COLO668 (cell line): ENCODE results near the gene ACSL5.
"Not testable (repeated sequence)": the region's sequence is repeated elsewhere in the genome, so short reads cannot be mapped to it uniquely, and the experiment has no call there.

Experiments used
- DNase-seq: peaks from one replicate; lab custom pipeline; 2025; ENCODE audit not compliant: unreplicated experiment; lab: John Stamatoyannopoulos, UW

Gene ACSL5

DNA sequence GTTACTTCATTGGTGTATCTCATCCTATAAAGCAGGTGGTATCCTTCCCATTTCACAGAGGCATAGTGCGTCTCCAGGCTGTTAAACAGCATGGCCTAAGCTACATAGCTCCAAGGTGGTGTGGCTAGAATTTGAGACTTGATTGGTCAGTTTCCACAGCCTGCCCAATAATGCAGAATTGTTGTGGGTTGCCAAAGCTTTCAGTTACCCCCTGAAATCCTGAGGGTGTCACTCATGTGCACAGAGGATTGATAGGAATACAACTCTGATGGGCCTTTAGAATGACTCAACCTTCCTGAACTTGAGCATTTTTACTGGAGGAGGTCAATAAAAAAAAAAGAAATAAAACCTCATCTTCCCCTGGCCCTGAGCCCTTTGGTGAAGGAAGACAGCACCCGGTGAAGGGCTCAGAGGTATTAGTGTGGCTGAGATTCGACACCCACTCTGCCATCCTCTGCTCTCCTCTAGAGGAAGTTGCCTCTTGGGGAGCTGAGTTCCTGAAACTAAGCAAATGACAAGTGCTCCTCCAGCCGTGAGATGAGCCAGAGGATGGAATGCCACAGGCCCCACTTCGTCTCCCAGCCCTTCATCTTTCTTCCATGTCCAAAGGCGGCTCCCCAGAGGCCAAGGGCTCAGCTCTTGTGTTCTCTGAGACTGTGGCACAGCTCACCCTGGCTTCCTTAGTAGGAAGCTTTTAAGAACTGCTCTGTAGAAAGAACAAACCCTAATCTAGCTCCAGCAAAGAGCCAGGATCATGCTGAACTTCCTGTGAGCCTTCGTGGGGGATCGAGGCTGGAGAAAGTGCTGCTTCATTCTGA, 1.0 kb downstream of the ACSL5 start:
- DNase-seq: no peak

DNA sequence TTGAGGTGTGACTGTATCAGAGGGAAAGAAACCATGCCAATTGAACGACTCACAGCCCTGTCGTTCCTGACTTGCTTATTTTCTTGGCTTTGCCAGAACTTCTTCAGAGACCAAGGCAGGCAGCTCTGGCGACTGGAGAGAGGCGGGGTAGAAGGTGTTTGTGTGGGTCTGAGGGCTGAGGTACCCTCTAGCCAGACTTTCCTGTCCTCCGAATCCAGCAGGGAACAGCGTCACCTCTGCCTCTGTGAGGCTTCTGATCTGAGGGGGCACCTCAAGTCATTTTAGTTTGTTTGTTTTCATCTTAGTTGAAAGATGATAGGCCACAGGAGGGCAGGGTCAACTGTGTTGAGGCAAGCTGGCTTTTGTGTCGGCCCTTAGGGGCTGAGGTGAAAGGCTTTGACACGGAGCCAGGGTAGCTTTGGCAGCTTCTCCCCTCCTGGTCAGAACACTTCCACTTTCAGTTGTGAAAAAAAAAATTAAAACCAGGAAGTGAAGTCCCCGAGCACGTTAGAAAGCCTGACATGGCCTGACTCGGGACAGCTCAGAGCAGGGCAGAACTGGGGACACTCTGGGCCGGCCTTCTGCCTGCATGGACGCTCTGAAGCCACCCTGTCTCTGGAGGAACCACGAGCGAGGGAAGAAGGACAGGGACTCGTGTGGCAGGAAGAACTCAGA, 1.9 kb downstream of the ACSL5 start:
- peak; percentile 3 for DNase-seq

- DNase-seq: no peak
Observed at GRCh38 chr10:112376396-112376790, 2.5 kb downstream of the ACSL5 start.

DNA sequence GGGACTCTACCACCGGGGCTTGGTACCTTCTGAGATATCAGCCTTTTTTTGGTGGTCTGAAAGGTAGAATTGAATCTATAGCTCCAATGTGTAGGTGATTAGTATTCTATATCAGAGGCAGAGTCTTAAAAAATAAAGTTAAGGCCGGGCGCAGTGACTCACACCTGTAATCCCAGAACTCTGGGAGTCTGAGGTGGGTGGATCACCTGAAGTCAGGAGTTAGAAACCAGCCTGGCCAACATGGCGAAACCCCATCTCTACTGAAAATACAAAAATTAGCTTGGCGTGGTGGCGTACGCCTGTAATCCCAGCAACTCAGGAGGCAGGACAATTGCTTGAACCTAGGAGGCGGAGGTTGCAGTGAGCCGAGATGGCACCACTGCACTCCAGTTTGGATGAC, 3.2 kb downstream of the ACSL5 start:
- DNase-seq: not testable (repeated sequence)

DNA sequence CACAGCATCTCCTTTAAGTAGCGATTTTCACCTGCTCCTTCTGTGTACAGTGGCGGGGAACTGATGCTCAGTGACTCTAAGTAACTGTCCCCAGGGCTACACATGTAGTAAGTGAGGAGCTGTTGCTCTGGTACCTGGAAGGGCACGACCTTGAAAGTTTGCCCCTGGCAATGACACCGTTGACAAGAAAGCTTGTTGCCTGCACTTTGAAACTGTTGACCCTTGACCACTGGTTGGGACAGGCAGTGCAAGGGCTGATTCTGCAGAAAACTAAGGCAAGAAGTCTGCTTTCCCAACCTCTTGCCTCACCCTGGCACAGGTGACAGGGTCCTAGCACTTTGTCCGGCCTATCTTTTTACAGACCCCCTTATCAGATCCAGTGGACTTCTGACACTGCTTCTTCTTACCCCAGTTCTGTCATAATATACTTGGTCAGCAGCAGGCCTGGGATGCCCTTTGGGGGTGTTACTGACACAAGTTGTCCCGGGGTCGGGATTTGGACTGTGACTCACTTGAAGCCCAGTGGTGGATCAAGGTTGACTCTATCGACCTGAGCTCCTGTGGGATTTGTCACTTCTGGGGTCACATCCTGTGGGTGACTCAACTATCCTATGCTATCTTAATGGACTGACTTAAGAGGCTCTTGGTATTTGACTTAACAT, 5.8 kb downstream of the ACSL5 start:
- no peak for DNase-seq

DNA sequence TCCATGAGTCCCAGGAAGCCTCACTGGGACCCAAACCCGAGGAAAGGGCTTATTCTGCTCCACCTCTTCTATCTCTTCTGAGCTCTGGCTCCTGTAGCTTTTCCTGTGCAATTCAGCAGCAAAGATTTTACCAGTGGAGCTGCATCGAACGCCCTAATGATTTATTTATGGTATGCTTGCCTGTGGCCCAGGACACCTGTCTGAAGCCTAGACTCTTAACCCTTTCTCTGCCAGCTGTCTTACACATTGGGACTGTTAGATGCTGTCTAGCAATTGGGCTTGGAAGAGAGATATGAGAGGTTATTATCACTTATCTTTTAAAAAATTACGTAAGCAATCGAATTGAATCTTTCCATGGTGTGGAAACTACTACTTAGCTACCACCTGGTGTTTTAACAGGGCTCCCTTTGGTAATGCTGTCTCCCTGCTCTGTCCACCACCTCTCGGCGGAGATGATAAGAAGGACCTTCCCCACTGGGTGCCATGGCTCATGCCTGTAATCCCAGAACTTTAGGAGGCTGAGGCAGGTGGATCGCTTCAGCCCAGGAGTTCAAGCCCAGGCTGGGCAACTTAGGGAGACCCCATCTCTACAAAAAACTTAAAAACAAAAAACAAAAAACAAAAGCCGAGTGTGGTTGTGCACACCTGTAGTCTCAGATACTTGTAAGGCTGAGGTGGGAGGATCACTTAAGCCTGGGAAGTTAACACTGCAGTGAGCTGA, 8.8 kb downstream of the ACSL5 start:
- DNase-seq: no peak

DNA sequence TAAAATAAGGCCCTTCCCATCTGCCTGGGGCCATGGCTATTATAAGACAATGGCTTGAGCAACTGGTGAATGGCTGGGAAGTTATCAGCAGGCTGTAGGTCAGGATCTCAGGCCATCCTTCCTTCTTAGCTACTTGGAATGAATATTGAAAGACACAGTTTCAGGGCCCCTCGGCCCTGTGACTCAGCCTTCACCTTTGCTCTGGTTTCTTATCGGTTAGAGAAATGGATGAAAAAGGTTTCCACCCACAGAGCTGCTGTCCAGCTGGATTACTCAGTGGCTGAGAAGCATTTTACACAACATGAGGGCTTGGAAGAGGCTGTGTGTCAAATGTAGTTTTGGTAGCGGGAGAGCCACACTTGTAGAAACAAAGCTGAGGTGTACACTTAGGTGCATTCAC, 9.4 kb downstream of the ACSL5 start:
- no peak for DNase-seq

DNA sequence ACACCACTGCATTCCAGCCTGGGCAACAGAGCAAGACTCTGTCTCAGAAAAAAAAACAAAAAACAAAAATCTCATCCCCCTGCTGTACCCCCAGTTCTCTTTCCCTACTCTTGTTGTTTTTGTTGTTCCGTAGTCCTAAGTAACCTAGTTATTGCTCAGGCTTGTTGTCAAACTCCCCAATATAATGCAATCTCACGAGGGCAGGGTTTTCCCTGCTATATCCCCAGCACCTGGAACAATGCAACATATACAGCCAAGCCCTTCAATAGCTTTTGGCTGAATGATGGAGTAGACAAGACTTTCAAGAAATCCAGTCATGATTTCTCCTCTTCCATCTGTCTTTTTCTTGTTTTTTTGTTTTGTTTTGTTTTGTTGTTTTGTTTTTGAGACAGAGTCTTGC, 10.2 kb downstream of the ACSL5 start:
- DNase-seq: no peak

DNA sequence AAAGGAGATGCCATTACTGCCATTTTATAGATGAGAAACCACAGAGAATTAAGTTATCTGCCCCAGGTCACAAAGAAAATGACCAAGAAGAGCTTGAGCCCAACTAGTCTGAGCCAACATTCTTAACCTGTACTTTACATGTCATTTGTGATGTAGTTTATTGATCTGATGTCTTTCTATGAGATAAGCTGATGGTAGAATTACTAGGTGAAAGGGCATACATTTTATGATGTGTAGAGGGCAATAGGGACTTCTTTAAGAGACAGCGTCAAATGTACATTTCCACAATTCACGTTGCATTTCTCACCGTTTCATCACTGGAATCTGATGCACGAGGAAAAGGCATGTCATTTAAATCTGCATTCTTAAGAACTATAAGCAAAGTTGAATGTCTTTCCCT, 11.3 kb downstream of the ACSL5 start:
- DNase-seq: no peak

- not testable (repeated sequence) for DNase-seq
Observed at GRCh38 chr10:112388056-112388455, 14.1 kb downstream of the ACSL5 start.

DNA sequence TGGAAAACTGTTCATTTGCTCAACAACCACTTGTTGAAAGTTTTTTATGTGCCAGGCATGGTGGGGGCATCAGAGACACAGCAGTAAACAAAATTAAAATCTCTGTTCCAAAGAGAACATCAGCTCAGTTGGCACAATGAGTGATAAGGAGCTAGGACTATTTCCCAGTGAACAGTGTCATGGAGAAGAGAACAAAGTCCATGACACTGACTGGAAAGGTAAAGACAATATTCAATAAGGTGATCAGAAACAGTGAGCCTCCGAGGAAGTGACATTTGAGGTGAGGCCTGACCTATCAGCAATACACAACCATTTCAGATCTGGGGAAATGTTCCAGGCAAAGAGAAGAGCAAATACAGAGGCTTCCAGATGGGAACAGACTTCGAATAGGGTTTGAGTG, 14.6 kb downstream of the ACSL5 start:
- no peak for DNase-seq

DNA sequence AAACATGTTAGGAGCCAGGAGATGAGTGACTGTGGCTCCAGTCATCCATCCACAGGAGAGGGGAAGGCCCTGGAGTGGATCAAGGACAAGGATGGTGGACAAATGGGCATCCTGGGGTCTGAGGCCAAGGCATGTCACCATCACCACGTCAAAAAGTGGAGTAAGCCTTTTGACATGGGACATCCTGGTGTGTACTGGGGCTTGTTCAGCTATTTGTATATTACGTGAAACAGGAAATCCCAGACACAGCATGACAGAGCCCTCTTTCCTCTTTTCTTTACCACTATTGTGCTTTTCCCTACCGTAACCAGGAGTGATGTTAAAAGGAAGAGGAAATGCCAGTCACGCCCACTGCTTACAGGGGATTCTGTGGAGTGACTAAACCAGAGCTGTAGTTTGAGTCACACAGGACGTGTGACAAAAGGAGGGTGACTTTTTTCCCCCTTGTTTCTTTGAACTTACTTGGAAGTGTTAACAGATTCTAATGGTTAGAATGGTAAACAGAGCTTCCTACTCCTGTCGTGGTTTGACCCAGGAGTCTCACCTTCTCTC, 15.4 kb downstream of the ACSL5 start:
- DNase-seq: no peak

DNA sequence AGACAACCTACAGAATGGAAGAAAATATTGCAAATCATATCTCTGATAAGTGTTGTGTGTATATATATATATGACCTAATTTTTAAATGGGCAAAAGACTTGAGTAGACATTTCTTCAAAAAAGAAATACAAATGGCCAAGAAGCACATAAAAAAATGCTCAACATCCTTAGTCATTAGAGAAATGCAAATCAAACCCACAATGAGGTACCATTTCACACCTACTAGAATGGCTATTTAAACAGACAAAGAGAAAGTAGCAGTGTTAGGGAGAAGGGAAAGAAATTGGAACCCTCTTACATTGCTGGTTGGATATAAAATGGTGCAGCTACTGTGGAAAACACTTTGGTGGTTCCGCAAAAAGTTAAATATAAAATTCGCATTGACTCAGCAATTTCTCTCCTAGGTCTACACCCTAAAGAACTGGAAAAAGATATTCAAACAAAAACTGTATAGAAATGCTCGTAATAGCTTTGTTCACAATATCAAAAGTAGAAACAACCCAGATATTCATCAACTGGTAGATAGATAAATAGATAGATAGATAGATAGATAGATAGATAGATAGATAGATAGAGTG, 16.3 kb downstream of the ACSL5 start:
- DNase-seq: no peak

GRCh38 chr10:112393341-112393740, 19.4 kb downstream of the ACSL5 start:
- no peak for DNase-seq

- DNase-seq: no peak
Observed at GRCh38 chr10:112393827-112394226, 19.9 kb downstream of the ACSL5 start.

- peak; percentile 73 for DNase-seq
Observed at GRCh38 chr10:112394475-112394875, 20.6 kb downstream of the ACSL5 start.

DNA sequence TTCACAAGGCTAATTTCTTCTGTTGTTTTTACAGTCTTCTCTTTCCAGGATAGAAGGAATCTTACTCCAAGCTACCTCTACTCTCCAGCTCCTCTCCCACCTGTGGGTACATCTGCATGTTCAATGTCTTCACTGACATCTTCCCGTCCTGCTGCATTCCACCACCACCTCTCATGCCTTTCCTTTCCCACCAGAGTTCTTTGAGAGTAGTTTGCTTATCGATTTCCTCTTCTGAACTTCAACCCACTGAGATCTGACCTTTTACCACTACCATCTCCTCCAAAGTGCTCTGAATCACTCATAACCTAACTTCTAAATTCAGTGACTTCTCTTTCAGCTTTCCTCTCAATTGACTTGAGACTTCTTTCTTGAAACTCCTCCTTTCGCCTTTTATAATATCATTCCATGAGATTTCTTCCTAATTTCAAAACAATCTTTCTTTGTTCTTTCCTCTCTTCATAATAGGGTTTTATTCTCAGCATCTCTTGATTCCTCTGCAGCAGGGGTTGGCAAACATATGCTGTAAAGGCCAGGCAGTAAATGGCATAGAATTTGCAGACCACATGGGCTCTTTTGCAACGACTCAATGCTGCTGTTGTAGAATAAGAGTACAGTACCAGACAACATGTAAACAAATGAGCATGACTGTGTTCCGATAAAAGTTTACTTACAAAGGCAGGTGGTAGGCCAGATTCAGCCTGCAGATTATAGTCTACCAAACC, 22.1 kb downstream of the ACSL5 start:
- no peak for DNase-seq

GRCh38 chr10:112397592-112397991, 23.7 kb downstream of the ACSL5 start:
- DNase-seq: no peak

DNA sequence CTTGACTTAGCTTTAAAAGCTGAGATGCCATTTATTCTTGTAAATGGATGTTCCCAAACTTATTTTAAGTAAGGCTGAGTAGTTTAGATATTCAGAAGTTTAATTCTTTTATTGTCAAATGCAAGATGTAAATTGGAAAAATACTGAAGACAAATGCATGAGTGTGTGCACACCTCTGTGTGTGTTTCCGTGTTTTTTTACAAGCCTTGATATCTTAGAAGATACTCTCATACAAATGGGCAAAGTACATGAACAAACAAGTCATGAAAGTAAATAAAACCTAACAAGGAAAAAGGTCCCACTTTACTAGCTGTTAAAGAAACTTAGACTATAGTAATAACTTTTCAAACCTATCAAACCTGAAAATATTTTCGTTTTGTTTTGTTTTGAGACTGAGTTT, 29.0 kb downstream of the ACSL5 start:
- DNase-seq: no peak

DNA sequence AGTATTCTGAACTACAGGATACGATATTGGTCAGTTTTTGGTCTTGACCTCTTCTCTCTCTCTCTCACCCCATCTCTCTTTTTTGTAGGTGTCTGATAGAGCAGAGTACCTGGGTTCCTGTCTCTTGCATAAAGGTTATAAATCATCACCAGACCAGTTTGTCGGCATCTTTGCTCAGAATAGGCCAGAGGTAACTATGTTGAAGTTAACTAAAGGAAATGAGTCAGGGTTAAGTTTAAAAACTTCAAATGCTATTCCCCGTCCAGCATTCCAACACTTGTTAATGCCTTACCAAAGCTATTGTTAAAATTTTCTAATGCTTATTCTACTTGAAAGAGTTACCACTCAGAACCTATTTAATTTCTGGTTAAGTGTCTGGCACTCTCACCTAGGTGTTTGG, 30.7 kb downstream of the ACSL5 start:
- DNase-seq: no peak
